ENCODE results near the gene HDAC8.
"Not testable (repeated sequence)": the region's sequence is repeated elsewhere in the genome, so short reads cannot be mapped to it uniquely, and the experiment has no call there.

Gene HDAC8

GRCh38 chrX:72536542-72536941 is 36.1 kb downstream of the HDAC8 start:
- no peak for DNase-seq (ENCODE audit: low read depth, low spot score)

DNA sequence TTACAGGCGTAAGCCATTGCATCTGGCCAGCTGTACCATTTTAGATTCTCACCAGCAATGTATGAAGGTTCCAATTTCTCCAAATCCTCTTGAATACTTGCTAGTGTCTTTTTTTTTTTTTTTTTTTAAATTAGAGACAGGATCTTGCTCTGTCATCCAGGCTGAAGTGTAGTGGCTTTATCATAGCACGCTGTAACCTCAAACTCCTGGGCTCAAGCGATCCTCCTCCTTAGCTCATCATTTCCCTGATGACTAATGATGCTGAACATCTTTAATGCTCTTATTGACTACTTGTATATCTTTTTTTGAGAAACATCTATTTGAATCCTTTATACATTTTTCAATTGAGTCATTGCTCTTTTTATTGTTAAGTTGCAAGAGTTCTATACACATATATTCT is 40.3 kb downstream of the HDAC8 start:
- no peak for DNase-seq (ENCODE audit: low read depth, low spot score)

- no peak for DNase-seq (ENCODE audit: low read depth, low spot score)
Measured at GRCh38 chrX:72526534-72527508, 45.8 kb downstream of the HDAC8 start.

GRCh38 chrX:72498782-72499181 is 73.9 kb downstream of the HDAC8 start:
- DNase-seq (ENCODE audit: low read depth, low spot score): no peak

DNA sequence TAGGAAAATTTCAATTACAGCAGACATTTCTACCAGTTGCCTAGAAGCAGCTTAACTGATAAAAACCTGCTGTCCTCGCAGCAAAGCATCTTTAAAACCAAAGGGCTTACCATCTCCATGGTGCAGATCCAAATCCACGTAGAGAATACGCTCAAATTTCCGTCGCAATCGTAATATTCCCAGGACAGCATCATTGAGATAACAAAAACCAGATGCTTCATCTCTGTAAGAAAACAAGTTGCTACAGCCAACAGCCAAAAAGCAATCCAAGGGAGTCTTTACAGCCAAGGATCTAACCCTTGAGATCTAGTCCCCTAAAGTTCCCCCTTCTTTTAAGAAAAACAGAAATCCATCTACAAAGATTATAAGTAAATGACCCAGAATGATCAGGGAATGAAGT is 77.6 kb downstream of the HDAC8 start:
- DNase-seq (ENCODE audit: low read depth, low spot score): no peak

GRCh38 chrX:72492499-72492898 is 80.1 kb downstream of the HDAC8 start:
- no peak for DNase-seq (ENCODE audit: low read depth, low spot score)

DNA sequence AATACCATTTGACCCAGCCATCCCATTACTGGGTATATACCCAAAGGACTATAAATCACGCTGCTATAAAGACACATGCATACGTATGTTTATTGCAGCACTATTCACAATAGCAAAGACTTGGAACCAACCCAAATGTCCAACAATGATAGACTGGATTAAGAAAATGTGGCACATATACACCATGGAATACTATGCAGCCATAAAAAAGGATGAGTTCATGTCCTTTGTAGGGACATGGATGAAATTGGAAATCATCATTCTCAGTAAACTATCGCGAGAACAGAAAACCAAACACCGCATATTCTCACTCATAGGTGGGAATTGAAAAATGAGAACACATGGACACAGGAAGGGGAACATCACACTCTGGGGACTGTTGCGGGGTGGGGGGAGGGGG is 82.4 kb downstream of the HDAC8 start:
- DNase-seq (ENCODE audit: low read depth, low spot score): not testable (repeated sequence)

- DNase-seq (ENCODE audit: low read depth, low spot score): no peak
Measured at GRCh38 chrX:72487661-72488060, 85.0 kb downstream of the HDAC8 start.

DNA sequence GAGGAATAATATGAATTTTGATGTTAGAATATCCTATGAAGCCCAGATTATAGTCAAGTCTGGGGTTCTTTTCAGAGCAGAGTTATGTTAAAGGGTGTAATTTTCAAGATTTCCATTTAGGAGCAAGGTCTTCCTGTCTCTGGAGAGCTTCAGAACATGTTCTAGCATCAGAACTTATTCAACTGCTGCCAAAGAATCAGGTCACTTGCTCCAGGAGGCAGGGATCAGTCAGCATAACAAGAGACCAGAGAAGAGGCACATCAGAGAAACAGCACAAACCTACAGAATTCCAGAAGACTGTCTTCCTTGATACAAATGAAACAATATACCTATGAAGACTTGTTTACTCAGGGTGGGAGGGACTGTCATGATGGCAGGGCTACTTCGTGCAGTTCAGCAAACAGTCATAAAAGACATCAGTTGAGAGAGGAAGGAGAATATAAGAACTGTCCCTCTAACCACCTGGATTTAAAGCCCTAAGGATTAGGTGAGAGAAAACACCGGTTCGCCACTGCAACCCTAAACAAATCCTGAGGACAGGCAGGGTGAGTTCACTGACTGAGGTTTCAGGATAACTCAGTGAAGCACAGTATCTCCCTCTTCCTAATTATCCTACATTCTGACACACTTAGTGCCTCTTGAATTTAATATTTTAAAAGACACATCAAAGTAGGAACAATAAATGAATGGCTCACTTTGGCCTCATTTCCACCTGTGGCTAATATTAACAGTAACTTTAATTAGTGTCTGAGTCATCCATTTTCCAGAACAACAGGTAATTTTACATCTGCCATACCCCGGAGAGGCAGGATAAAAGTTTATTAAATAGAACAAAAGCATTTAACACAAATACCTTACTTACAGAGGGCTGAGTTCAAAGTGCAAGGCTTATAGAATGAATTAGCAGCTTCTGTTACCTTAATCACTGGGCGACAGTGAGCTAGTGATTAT is 93.0 kb downstream of the HDAC8 start:
- DNase-seq (ENCODE audit: low read depth, low spot score): no peak

DNA sequence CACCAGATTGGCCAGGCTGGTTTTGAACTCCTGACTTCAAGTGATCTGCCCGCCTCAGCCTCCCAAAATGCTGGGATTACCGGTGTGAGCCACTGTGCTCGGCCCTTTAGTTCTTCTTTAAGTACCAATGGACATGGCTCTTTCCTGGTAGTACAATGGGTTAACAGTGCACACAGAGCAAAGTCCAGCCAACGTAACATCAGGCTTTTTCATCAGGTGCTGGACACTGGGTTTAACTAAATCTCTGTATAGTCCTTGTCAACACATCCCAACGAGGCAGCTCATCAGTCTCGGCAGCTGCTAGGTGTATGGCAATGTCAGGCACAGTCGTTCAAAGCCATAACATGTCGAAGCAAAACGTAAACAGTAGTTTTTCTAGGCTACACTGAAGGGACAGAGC is 93.8 kb downstream of the HDAC8 start:
- DNase-seq (ENCODE audit: low read depth, low spot score): no peak

- no peak for DNase-seq (ENCODE audit: low read depth, low spot score)
Measured at GRCh38 chrX:72478351-72478750, 94.3 kb downstream of the HDAC8 start.

DNA sequence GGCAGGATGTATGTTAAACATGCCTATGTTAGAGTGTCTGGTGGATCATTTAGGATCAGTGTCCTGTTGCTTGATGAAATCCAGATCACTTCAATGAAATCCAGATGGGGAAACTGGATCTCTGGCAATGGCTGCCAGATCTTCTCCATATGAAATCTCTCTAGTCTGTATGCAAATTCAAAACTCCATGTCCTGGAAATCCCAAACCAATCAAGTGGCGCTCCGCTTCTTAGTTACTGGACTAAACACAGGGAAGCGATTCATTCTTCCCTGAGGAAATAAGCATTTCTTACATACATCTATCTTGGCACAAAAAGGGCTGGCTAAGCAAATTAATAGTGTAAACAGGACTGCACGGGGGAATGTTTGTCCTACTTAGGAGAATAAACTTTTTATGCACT is 94.9 kb downstream of the HDAC8 start:
- no peak for DNase-seq (ENCODE audit: low read depth, low spot score)

DNA sequence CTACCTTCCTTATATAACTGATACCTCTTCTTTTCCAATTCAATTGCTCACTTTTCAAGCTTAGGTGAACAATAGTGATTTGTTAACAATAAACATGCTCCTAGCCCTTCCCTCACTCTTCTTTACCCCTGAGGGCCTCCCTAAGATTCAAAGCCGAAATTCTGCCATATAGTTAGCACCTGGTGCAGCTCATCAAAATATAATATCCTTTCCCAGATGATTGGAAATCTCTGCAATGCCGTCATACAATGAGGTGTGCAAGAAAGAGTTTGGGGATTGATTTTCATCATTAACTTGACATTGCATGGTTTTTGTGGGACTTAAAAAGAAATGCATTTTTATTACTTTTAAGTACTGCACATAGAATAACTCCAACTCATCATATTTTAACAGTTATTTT is 95.3 kb downstream of the HDAC8 start:
- no peak for DNase-seq (ENCODE audit: low read depth, low spot score)

- no peak for DNase-seq (ENCODE audit: low read depth, low spot score)
Measured at GRCh38 chrX:72475952-72476668, 96.5 kb downstream of the HDAC8 start.

DNA sequence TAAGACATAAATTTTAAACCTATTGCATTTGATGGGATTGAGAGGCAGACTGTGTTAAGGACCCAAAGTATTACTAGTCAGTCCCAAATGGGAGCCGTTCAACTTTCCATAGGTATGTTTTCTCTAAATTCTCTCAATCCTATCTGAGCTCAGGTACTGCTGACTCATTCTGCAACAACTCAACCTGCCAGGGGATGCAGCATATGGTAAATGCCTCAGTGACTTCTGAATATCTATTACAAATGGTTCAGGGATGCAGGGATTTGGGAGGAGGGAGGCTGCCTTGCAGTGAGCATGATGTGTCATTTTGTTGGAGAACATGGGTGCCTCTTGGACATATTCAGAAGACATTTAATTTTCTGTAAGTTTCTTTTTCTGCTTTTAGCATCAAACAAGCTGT is 97.3 kb downstream of the HDAC8 start:
- DNase-seq (ENCODE audit: low read depth, low spot score): no peak

DNA sequence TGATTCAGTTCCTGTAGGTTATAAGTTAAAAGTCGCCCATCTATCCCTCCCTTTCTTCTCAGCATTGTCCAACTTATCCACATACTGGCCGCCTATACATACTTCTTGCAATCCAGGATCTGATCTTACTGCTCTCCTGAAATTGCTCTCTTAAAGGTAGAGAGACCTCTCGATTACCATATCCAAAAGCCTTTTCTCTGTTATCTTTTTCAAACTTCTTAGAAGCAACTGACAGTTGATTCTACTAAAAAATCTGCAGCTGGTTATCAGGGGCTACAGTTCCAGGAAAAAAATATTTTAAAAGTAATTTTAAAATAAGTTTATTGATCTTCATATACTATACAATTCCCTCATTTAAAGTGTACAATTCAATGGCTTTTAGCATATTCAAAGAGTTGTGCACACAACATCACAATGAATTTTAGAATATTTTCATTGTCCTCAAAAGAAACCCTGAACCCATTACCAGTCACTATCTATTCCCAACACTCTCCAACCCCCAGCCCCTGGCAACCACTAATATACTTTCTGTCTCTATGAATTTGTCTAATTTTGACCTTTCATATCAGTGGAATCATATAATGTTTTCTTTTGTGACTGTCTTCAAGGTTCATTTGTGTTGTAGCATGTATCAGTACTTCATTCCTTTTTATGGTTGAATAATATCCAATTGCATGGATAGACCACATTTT is 102.0 kb downstream of the HDAC8 start:
- no peak for DNase-seq (ENCODE audit: low read depth, low spot score)

DNA sequence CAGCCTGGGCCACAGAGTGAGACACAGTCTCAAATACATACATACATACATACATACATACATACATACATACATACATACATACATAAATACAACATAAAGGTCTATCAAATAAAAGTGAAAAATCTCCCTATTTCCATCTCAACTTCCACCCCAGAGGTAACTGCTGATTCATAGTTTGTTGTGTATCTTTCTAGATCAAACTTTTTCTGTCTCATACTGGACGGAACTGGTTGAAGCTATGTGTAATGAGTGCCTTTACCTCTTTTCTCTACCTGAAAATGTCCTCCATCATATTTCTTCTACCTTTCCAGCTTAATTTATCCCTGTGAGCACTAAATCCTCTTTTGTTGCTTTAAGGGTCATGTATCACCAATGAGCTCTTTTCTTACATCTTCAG is 102.5 kb downstream of the HDAC8 start:
- no peak for DNase-seq (ENCODE audit: low read depth, low spot score)

GRCh38 chrX:72468607-72469006 is 104.0 kb downstream of the HDAC8 start:
- no peak for DNase-seq (ENCODE audit: low read depth, low spot score)

GRCh38 chrX:72467135-72467534 is 105.5 kb downstream of the HDAC8 start:
- DNase-seq (ENCODE audit: low read depth, low spot score): no peak

- DNase-seq (ENCODE audit: low read depth, low spot score): no peak
Measured at GRCh38 chrX:72466493-72466892, 106.2 kb downstream of the HDAC8 start.

GRCh38 chrX:72465889-72466288 is 106.8 kb downstream of the HDAC8 start:
- DNase-seq (ENCODE audit: low read depth, low spot score): no peak
